Stimulated activated CD8-positive, alpha-beta memory T cell treated with anti-CD3 and anti-CD28 coated beads, Interleukin-7, amount 100 ng/mL, for 24 hours (primary cell): ENCODE data around the gene ZBTB45.
A peak's percentile ranks its signal among the peaks of the same experiment; 100 is the strongest.
"Not testable (repeated sequence)": the region's sequence is repeated elsewhere in the genome, so short reads cannot be mapped to it uniquely, and the experiment has no call there.

Experiments
- DNase-seq: peaks from one replicate; pipeline ENCODE4 v3.0.0-alpha.2; 2020; ENCODE audit warnings: low read depth

Gene ZBTB45

GRCh38 chr19:58510084-58510862 is 9.3 kb downstream of the ZBTB45 start:
- no peak for DNase-seq

GRCh38 chr19:58509731-58510083 is 9.9 kb downstream of the ZBTB45 start:
- no peak for DNase-seq

- DNase-seq: not testable (repeated sequence)
Observed at GRCh38 chr19:58507602-58508223, 11.9 kb downstream of the ZBTB45 start.

GRCh38 chr19:58500242-58500641 is 19.4 kb downstream of the ZBTB45 start:
- DNase-seq: no peak

- peak; percentile 99 for DNase-seq
Observed at GRCh38 chr19:58499021-58499927, 20.3 kb downstream of the ZBTB45 start.

- no peak for DNase-seq
Observed at GRCh38 chr19:58498316-58499020, 21.1 kb downstream of the ZBTB45 start.

- DNase-seq: no peak
Observed at GRCh38 chr19:58497634-58498170, 21.9 kb downstream of the ZBTB45 start.

GRCh38 chr19:58492265-58492664 is 27.3 kb downstream of the ZBTB45 start:
- no peak for DNase-seq

GRCh38 chr19:58491393-58491792 is 28.2 kb downstream of the ZBTB45 start:
- DNase-seq: no peak

- DNase-seq: not testable (repeated sequence)
Observed at GRCh38 chr19:58484349-58484748, 35.3 kb downstream of the ZBTB45 start.

- DNase-seq: no peak
Observed at GRCh38 chr19:58483776-58484175, 35.8 kb downstream of the ZBTB45 start.

- no peak for DNase-seq
Observed at GRCh38 chr19:58482372-58482771, 37.2 kb downstream of the ZBTB45 start.

GRCh38 chr19:58480831-58481230 is 38.8 kb downstream of the ZBTB45 start:
- no peak for DNase-seq

GRCh38 chr19:58480481-58480830 is 39.2 kb downstream of the ZBTB45 start:
- no peak for DNase-seq

GRCh38 chr19:58479736-58480480 is 39.7 kb downstream of the ZBTB45 start:
- no peak for DNase-seq

- no peak for DNase-seq
Observed at GRCh38 chr19:58479303-58479702, 40.3 kb downstream of the ZBTB45 start.

- no peak for DNase-seq
Observed at GRCh38 chr19:58477871-58478270, 41.7 kb downstream of the ZBTB45 start.

GRCh38 chr19:58477130-58477529 is 42.5 kb downstream of the ZBTB45 start:
- DNase-seq: no peak

GRCh38 chr19:58476498-58477015 is 43.1 kb downstream of the ZBTB45 start:
- DNase-seq: no peak

GRCh38 chr19:58475714-58476497 is 43.7 kb downstream of the ZBTB45 start, which contains the start of gene ZNF446:
Gene ZNF446, plus strand, starts transcription at chr19:58476352. Its CDS starts 867 bp downstream, at chr19:58477219.
- DNase-seq: peak; percentile 87
